Activated CD8-positive, alpha-beta memory T cell treated with anti-CD3 and anti-CD28 coated beads for 24 hours (primary cell): ENCODE measurements around the gene DAPL1.

Experiments used
- DNase-seq: peaks from one replicate; pipeline ENCODE4 v3.0.0-alpha.2; 2020

DAPL1 gene, protein sequence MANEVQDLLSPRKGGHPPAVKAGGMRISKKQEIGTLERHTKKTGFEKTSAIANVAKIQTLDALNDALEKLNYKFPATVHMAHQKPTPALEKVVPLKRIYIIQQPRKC

DNA sequence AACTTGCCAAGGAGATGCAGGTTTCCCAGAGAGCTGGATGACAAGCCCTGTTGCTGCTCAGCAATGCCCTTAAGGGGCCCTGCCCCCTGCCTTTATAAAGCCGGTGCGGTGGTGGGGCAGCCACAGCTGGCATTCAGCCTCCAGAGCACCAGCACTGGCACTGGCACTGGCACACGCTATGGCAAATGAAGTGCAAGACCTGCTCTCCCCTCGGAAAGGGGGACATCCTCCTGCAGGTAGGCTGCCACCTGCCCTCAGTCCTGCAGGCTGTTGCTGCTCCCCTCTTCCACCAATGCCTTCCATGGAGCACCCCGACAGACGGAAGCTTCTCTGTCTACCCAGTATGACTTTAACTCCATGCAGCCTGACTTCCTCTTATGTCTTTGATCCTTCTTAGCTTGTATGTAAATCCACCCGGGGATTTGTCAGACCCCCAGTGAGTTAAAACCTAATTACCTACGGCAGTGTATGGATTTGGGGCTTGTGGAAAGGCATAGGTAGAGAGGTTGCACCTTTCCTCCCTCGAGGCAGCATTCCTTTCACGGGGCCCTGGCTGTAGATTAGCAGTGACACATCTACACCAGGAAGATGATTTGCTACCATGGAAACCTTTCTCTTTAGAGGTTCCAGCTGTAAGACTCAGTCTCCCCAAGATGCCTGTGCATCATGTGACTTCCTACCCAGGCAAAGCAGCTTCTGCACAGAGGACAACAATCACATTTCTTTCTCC lies at the start of gene DAPL1:
Gene DAPL1, plus strand, starts transcription at position 123 of the 730 bp plus-strand sequence. Its CDS starts 56 bp downstream, at position 179.
- DNase-seq: no peak

DNA sequence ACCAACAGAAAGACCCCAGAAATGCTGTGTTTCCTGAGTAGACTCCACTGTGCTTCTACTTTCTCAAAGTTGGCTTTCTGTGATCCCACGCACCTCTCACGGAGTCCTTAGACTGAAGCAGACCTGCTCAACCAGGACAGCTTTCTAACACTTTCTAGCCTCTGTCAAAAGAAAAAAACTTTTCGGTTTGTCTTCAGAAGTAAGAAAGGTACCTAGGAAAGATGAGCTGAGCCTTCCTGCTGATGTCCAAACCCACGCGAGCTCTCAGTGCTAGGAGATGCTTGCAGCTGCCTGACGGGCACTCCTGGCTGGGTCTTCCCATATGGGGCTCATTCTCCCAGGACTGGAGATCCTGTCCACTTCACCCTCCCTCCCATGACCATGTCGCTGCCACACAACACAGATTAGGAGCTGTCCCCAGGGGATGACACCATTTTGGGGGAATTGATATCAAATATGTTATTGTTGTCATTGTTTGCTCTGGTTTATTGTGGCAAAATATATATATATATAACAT lies 49.2 kb upstream of the DAPL1 start:
- DNase-seq: no peak

DNA sequence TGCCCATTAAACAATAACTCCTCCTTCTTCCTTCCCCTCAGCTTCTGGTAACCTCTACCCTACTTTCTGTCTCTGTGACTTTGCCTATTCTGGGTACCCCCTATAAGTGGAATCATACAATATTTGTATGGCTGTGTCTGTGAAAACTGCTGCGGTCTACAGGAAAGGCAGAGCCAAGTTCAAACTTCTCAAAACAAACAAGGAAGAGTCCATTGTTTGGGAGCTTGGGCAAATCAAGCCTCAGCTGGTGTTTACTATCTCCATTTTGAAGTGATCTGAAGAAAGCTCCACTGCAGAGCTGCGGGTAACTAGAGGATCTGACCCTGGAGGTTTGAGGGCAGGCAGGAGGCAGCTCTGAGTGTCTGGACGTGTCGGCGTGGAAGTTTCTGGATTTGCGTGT lies 48.6 kb upstream of the DAPL1 start:
- no peak for DNase-seq

DNA sequence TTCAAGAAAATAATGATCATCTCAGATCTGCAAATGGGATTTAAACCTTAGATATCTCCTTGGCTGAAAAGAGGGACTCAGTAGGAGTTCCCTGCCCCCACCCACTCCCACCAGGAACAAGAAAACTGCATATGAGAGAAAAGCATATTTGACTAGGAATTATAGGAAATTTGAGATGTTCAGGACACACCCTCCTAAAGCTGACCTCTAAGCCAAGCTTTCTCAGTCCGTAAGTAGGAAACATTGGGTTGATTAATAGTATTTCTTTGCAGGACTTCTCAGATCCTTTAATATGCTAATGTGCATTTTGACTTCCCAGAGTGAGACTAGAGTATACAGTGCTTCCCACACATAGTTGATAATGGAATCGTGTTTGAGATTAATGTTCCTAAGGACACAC lies 47.8 kb upstream of the DAPL1 start:
- DNase-seq: no peak

DNA sequence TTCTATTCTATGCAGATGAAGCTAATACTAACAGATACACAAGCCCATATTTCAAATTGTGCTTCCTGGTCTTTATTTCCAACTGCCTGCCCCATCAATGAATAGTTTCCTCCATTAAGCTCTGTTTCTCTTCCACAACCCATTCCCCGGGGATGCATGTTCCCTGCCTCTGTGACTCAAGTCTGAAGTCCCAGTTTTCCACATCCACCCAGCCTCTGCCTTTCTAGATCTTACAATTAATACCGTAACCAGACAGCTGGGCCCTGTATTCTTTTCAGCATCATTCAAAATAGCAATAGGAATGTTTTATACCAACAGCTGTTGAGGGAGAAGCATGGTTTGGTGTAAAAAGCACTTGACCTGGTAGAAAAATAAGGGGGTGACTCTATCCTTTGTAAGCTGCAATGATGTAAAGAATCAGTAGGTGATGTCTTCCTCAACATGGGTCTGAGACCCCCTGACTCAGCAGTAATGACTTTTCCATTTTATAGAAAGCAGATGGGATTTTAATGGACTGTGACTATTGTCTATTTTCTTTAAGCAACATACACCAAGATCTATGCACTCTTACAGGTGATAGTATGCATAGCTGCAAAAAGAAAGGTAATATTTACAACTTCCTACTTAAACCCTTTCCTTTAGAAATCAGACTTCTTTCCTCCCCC lies 46.1 kb upstream of the DAPL1 start:
- no peak for DNase-seq

DNA sequence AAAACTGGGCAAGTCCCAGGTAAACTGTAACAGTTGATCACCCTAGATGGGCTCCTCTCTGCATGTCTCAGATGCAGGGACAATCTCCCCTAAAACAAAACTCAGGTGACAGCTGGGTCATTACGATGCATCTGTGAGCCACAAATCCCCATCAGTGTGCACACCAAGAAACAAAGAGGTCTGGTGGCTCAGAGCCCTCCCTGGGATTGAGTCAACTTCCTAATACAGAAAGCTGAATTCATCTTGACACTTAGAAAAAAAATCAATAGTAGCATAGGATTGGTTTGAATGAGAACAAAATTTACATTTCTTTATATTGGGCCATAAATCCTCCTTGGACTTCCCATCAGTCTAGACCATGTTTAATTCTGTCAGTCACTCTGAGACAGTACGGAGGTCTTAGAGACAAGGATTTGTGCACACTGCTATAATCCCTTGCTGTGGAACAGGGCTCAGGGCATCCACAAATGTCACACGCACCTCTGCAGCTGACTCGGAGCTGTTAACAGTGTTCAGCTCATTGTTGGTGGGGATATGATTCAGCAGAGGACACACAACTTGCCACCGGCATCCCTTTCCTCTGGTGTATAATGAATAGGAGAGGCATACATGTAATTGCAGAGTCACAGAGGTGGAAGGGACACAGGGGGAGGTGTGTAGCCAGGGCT lies 44.5 kb upstream of the DAPL1 start:
- no peak for DNase-seq

DNA sequence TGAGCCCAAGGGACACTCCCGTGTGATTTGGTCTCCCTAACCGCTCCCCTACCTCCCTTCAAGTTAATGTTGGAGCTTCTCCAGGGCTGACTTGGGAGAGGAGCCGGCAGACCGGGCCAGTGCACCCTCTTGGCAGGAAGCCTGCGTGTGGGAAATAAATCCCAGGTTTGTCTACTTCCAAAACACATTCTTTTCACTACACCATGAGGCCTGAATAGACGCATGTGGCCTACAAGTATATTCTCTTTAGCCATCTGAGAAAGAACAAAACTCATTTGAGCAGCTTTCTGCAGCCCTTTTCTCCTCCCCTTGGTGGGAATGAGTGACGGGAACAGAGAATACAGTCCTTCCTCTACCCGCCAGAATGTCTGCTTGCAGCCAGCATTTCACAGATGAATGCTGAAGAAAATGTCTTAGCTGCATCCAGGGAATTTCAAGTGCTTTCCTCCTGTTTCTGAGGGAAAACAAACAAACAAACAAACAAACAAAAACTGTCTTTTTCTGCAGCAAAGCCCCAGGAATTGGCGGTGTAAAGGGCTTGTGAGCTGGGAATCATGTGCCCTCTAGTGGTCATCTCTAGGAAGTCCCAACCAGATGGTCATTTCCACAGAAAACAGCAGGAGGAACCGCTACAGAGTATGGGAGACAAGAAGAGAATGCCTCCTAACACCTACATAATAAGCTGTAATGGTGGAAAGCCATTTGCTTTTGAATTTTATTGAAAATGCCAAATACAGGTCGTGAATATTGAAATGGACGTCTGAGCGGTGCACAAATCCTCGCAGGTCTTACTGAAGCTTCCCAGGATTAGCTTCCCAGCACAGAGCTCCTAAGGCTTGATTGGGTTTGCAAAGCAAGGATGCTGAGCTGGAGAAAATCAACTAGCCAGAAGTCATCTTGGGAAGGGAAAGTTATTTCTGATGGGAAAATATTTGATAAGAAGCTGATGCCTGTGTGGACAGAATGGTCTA lies 41.2 kb upstream of the DAPL1 start:
- no peak for DNase-seq

DNA sequence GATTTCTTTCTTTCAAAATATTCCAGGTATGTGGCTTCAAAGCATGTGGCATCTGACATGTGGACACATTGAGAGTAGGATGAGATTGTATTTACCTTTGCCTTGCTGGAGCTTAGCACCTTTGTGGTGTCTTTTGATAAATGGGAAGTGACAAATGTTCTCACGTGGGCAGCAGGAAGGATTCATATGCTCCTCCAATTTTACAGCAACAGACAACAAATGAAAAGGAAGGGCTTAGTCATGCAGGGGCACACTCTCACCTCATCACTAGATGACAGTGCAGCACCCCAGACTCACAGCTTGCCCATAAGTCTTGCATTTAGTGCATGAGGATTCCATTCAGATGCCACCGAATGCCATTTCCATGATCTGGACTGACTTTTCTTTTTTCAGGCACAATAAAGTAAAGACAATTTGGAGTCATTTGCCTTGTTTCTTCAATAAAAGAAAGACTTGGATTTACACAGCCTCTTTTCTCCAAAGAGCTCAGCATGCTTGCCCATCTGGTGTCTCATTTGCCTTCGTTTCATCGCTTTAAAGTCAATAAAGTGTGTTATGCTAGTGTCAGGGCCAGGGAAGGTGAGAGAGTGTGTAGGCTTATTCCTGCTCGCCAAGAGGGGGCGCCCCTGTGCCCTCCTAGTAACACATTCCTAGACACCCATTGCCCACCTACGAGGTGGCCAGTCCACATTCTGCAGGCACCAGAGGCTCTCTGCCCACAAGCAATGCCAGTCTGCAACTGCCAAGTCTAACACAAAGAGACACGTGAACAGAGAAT lies 39.6 kb upstream of the DAPL1 start:
- DNase-seq: no peak

DNA sequence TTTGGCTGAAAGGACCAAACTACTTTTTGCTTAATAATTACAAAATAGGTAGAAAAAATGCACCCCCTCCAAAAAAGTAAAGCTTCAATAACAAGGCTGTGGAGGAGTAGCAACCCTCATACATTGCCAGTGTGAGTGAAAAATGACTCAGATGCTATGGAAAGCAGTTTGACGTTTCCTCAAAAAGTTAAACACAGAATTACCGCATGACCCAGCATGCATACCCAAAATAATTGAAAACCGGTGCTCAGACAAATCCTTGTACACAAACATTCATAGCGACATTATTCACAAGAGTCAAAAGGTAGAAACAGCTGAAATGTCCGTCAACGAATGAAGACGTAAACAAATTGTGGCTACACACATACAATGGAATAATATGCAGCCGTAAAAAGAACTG lies 38.8 kb upstream of the DAPL1 start:
- no peak for DNase-seq

DNA sequence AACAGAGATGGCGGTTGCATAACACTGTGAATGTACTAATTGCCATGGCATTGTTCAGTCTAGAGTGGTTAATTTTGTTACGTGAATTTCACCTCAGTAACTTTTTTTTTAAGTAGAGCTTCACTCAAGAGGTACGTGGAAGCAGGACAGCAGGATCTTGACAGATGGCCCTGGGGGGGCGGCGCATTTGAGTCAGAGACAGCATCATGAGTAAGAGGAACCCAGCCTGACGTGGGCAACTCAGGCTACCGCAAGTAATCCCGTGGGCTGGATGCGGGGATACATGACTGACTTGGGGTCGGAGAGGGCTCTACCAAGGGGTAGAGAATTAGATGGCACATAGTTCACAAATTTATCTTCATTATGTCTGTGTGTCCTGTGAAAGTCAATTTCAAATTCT lies 38.1 kb upstream of the DAPL1 start:
- DNase-seq: no peak

DNA sequence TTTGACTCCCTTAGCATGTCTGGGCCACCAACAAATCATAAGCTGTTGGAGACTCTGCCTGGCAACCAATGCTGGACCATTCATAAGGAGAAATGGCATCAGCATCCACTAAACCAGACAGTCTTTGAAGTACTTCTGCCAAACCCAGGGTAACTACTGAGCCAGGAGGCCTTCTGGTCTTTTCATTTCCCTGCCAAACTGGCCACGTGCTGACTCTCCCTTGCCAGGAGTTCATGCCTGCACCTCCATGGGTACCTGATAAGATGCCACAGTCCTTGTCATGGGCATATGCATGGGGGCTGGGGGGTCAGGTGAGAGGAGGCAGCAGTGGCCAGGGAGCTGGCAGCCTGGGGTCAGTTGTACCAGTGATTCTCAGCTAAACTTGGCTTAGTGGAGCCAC lies 34.2 kb upstream of the DAPL1 start:
- DNase-seq: no peak

DNA sequence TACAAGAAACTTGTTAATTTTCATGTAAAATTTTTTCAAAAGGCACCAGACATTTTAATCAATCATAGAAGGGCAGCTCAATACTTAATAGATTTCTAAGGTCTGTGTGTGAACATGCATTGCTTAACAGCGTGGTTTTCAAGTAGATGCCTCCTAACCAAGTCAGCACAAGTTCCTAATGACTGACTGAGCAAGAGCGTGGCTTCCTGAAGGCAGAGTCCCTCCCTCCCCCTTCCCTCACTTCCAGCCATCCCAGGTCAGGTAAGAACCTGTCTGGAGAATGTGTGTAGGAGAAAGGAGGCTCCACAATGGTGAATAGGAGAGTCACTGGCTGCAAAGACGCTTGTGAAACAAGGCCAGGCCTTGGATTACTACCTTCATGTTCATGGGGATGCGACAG lies 33.5 kb upstream of the DAPL1 start:
- no peak for DNase-seq

DNA sequence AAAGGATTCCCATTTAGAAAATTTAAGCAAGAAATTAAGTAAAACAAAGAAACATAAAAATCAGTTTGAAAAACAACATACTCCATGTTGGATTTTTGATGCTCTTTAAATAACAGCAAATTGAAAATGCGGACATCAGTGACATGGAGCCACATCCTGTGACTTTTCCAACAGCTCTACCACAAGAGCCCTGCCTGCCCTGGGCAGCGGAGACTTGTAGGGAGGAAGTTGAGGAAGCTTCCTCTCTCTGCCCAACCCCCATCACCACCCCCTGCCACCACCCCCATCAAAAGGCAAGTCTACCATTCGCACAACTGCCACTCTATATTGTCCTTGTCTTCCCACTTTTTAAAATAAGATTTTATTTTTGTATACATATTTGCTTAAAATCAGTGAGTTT lies 32.8 kb upstream of the DAPL1 start:
- DNase-seq: no peak

DNA sequence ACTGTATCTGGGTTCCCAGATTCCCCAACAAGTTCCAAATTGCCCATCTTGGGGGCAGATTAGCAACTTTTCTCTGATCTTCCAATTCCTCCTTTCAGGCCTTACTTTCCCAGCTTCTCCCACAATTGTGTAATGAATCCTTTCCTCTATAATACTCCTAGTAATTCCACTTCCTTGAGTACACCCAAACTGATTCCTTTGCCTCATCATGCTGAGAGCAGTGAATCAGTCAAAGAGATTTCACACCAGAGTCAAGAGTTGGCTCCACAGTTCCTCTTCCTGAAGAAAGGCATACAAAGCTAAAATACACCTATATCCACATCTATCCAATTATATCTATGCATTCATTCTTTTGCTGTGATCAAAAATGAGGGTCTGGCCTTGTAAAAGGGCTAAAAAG lies 28.6 kb upstream of the DAPL1 start:
- no peak for DNase-seq

DNA sequence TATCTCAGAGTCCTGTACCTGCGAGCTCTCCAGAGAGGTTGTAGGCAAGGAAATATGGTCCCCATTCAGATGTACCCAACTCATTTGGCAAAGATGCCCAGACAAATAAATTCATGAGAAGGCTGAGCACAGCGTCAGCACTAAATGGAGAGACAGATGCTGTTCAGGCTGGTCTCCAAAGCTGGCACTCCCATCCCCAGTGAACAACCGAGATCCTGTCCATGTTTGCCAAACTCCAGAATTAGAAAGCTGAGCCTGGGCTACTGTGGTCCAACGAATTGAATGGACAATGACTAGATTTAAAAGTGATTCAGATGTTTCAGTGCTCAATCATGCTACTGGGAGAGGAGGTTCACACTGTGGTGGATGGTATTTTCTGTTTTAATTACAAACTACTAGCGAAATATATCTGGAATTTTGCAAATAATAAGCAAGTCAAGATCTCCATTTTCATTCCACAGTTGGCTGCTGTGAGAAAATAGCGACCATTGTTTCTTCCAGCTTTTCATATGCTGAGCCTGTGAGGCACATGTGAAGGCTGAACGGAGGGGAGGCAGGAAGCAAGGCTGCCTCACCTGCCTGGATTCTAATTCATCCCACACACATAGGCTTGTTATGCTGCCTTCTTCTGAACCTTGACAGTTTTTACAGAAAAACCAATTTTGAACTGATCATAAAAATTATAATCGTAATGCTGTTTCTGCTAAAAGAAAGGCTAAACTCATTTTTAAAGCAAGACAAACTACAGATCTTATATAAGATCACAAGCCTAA lies 22.6 kb upstream of the DAPL1 start:
- DNase-seq: no peak

DNA sequence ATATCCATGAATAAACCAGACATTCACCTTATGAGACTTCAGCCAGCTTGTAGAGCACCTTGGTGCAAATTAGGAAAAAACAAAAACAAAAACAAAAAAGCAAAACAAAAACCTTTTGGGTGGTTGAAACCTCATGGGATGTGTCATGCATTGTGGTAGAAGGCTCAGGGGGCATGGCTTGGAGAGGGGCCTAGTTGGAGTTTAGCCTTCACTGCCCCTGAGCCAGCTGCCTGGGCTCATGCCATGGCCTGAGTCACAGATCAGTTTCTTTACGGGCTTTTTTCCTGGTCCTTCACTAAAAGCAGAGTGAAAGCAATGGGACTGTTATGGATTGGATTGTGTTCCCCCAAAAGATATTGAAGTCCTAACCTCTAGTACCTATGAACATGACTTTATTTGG lies 22.0 kb upstream of the DAPL1 start:
- DNase-seq: no peak

DNA sequence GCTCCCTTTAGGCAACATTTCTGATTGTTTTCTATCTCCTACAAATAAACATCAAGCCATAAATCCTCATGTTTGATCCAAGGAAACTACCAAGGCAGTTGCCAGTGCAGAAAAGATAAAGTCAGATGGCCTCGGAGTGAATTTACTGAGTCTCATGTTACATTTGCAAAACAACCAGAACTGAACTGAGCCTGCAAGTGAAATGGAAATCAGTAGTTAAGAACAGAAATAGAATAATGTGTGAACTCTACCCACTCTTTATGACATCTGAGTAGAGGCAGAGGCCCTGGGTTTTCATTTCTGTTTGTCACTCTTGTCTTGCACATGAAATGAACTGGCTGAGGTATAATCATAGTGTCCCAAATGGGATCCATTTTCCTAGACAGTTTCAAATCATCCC lies 20.4 kb upstream of the DAPL1 start:
- DNase-seq: no peak

DNA sequence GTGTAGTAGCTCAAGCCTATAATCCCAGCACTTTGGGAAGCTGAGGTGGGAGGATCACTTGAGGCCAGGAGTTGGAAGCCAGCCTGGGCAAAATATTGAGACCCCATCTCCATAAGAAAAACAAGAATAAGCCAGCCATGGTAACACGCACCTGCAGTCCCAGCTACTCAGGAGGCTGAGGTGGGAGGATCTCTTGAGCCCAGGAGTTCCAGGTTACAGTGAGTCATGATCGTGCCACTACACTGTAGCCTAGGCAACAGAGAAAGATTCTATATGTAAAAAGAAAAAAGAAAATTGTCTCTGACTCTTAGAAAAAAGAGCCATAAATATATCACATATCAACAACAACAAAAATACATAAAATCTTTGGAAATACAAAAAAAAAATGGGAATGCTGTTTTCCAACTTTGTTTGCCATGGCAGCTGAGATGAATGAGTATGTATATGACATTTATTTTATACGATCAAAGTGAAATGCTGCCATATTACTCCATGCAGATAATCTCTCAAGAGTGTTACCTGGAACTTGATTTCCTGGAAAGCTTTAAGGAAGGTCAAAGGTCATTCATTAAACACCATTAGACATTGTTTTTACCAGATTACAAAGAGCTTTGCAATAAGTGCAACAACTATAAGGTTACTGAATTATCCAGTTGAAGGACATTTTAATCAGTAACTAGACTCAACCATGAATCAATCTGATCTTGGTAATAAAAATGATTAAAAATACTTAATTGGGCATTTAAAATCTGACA lies 19.7 kb upstream of the DAPL1 start:
- no peak for DNase-seq

DNA sequence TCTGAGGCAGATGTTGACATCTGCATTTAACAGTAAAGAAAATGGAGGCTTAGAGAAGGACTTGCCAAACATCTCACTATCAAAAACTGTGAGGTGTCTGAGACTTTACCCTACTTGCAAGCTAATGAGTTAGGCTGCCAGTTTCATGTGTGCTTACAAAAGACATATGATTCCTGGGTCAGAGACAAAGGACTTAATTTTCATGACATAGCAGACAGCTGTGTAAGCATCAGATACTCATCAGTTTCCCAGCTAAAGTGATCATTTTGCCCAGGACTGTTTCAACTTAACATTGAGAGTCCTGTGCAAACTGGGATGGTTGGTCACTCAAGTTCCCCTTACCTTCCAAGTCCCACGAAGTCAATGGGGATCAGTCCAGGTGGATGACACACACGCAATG lies 18.9 kb upstream of the DAPL1 start:
- DNase-seq: no peak

DNA sequence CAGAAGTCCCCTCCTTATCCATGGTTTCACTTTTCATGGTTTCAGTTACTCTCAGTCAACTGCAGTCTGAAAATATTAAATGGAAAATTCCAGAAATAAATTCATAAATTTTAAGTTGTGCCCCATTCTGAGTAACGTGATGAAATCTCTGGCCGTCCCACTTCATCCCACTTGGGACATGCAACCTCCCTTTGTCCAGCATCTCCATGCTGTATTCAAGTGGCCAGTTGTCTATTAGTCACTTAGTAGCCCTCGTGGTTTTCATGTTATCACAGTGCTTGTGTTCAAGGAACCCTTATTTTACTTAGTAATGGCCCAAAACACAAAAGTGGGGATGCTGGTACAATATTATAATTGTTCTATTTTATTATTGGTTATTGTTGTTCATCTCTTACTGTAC lies 18.0 kb upstream of the DAPL1 start:
- no peak for DNase-seq
